GM18858 (cell line): ENCODE data around the gene POLR3G.

Source experiments
- ATAC-seq: cut with Tn5 transposase; IDR thresholded peaks from one replicate; pipeline ENCODE4 v1.9.1; 2021; ENCODE audit not compliant: unreplicated experiment

Gene POLR3G

GRCh38 chr5:90549729-90550275 lies 75.1 kb downstream of the POLR3G start:
- no peak for ATAC-seq

- no peak for ATAC-seq
Measured at GRCh38 chr5:90550963-90551362, 76.3 kb downstream of the POLR3G start.

- no peak for ATAC-seq
Measured at GRCh38 chr5:90551376-90551775, 76.7 kb downstream of the POLR3G start.

DNA sequence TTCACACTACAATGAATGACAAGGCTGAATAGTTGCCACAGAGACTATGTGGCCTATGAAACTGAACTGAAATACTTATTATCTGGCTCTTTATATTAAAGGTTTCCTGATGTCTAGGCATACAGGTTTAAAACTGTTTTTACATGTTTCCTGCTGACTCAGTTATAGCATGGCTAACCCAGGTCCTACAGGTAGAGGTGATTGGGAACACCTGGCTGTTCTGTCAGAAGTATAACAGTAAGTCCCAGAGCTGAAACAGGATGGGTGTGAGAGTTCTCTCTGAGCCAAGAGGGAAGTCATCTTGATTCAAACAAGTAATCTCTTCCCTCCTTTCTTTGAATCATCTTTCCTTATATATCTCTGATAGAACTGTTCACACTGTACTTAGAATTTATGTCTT lies 79.0 kb downstream of the POLR3G start:
- ATAC-seq = no peak

GRCh38 chr5:90554358-90555006 lies 79.8 kb downstream of the POLR3G start:
- ATAC-seq = no peak

- no peak for ATAC-seq
Measured at GRCh38 chr5:90555666-90556065, 81.0 kb downstream of the POLR3G start.

DNA sequence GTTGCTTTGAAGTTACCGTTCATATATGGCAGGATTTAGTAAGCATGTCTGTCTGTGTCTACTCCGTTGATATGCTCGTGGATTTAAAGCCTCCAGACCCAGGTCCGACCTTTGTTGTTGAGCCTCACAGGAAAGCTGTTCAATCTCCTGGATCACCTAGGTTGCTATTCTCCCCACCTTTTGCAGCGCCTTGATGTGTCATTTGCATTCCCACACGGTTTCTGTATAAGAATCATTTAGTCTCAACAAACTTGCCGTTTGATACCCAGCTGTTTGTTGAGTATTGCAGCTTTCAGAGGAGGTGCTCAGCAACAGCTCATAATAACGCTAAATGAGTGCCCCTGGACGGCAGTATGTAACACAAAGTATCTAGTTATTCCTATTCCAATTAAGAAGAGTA lies 82.7 kb downstream of the POLR3G start:
- ATAC-seq = no peak

DNA sequence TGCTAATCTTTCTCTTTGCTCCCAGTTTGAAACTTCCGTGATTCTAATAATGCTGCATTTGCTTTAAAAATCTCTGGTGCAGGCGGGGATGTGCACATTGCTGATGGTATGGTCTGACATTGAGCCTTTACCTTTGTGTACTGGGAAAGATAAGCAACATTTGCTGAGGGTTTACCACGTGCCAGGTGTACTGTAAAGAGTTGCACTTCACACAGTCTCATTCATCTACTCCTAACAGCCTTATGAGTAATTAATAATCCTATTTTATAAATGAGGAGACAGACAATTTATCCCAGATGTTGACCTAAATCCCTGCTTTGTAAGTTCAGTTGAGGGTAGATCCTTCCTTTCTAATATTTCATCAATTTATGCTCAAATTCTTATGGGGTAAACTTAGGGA lies 83.2 kb downstream of the POLR3G start:
- ATAC-seq = no peak

DNA sequence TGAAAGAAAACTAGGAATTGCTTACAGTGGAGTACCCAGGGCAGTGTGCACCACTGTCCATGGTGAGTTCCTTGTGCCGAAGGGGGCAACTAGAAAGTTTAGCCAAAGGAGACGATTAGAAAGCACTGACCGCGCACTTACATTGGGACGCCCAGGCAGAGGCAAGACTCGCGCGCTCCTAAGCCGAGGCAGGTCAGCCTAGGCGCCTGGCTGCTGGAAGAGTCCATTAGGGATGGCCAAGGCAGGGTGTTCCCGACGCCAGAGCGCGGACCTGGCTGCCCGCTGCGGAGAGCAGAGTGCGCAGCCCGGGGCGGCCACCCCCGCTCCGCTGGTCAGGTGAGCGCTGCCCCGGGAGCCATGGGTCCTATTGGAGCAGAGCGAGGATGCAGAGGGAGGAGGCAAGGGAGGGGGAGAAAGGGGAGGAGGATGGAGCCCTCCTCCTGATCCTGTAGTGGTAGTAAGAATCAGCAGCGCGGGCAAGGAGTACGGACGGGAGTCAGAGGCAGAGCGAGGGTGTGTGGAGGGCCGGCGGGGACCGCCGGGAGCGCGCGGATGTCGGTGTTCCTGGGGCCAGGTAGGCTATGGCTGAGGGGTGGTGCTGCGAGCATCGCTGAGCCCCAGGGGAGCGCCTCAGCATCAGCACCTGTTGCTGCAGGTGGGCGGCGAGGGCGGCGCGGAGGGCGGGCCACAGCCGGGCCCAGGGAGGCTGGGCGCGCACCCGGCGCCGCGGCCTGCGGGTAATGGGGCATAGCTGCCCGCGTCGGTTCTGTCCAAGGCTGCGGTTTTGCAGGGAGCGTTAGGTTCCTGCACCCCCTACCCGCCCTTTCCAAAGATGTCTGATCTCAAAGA lies 83.9 kb downstream of the POLR3G start, which contains the start of gene ADGRV1:
Gene ADGRV1 (plus strand): TSS at position 454 of the 849 bp plus-strand sequence. CDS start 99 bp downstream, at position 553.
- ATAC-seq = no peak

- ATAC-seq = no peak
Measured at GRCh38 chr5:90560771-90561170, 86.1 kb downstream of the POLR3G start.

DNA sequence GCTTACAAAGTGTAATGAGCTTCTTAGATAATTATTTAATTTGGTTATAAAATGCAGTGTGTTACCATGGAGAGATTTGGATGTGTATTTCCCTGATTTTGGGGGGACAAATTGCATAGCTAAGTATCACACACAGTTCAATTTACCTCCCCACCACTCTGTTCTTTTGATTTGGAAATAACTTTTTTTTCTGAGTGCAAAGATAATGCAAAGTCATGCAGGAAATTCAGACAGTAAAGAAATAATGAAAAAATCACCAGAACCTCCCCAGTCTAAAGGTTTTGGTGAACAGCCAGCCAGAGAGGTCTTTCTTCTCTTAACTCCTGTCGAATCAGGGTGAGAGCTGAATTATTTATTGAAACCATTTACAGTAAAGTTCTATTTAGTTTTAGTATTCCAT lies 87.1 kb downstream of the POLR3G start:
- ATAC-seq = no peak

- no peak for ATAC-seq
Measured at GRCh38 chr5:90562341-90562740, 87.7 kb downstream of the POLR3G start.

GRCh38 chr5:90563108-90563507 lies 88.4 kb downstream of the POLR3G start:
- no peak for ATAC-seq
